IPS-NIHi7 (cell line): ENCODE measurements around the gene FADS2.

Experiments used
- DNase-seq: peaks from one replicate; pipeline ENCODE4 v3.0.0; 2012; ENCODE audit warnings: mixed read lengths; ENCODE audit errors: extremely low spot score

Gene FADS2

DNA sequence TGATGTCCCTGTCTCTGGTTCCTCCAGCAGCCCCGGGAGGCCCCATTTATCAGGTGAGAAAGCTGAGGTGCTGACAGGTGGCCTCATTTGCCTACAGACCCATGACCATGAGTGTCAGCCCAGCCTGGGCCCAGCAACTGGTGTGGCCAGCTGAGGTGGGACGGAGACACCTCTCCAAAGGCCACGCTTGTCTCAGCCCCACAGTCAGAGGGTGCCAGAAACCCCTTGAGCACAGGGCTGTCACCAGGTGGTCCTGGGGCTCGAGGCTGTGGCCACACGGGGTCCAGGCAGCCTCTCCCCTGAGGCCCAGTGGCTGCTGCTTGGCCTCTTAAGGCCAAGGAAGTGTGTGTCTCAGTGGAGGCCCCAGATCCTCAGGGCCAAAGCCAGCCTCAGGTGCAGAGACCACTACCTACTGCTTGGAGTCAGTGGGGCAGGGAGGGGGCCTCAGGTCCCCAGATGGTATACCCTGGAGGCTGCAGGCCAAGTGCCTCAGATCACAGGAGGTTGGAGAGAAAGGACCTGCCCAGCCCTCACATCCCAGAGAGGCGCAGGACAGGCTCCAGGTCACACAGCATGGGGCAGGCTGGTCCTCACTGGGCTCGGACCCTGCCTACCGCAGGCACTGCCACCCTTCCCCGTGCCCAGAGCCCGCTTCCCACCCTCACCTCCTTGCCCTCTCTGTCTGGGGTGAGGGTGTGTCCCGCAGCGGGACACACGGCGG lies 77.9 kb downstream of the FADS2 start:
- no peak for DNase-seq

DNA sequence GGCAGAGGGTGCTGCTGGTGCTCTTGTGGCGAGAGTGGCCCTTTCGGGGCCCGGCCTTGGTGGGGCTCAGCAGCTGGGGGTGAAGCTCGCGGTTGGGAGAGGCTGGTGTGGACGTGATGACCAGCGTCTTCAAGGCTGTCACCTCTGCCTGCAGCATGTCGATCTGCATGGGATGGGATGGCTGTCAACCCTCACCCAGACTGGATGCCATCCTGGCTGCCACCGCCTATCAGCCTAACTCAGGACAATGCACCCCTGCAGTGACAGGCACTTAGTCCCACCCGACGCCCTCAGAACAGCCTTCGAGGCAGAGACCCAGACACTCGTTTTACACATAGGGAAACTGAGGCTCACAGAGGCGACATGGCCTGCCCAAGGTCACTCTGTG lies 78.4 kb downstream of the FADS2 start:
- DNase-seq, result no peak

DNA sequence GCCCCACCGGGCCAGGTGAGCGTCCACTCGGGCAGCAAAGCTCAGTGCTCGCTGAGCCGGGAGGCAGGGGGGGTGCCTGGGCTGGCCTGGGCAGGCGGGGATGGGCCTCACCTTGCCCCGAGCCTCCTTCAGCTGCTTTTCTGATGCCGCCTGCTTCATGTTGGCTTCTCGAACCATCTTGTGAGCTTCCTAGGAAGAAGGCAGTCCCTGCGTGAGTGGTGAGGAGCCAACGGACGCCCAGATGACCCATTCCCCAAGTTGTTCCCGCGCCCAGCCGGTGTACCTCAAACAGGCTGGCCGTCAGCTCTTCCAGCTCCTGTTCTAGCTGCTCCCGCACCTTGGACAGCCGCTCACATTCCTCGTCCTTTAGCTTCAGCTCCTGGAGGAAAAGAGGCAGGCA lies 79.2 kb downstream of the FADS2 start:
- no peak for DNase-seq

DNA sequence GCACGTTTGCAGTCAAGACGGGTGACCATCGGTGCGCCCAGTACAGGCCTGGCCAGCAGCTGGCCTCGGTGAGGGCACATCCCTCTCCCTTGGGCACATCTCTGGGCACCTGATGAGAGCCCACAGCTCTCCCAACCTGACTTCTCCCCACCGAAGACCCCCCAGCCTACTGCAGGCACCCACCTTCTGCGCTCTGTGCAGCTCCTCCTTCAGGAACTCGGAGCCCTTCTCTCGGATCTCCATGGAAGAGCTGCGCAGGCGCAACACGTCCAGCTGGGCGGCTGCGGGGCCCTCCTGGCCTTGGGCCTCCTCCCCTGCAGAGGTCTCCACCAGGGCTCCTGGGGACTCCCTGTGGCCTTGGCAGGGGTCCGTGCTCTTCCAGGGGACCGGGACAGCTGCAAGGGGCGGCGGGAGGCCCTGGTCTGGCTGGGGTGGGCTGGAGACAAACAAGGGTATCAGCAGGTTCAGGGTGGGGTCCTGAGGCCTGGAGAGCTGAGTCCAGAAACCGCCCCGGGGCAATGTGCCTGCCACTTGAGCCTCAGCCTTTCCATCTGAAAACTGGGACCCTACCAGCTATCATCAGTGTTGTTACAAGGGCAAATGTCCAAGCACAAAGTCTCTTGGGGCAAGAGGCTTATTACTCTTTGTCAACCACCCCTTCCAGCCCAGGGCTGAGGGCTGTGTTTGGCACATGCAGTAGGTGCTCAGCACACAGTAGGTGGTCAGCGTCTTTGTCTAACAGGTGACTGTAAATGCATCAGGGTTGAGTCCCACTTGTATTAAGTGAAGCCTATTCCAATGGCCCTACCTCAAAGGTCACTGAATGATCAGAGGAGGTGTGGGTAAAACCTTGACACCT lies 80.0 kb downstream of the FADS2 start:
- no peak for DNase-seq

DNA sequence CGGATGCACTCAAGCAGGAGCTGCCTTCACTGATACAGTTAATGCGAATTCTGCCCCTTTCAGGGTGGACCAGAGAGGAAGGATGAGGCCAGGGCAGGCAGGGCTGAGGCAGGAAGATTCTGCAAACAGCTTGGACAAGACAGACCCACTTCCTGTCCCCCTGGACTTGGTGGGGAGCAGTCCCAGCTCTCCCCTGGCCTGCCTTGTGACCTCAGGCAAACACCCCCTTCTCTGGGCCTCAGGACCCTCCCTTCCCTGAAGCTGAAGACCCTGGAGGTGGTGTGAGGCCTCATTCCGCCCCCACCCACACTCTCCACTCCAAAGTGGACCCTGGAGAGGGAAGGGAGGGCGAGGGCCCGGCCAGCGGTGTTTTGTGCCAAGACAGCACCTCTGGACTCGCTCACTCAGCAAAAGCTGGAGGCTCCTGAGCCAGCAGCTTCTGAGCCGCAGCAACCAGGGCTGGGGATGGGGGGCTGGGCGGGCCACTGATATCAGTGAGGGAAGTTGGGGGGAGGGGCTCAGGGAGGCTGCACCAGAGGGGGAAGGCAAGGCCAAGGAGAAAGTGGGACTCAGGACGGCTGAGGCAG lies 80.7 kb downstream of the FADS2 start:
- peak; percentile 43 for DNase-seq

DNA sequence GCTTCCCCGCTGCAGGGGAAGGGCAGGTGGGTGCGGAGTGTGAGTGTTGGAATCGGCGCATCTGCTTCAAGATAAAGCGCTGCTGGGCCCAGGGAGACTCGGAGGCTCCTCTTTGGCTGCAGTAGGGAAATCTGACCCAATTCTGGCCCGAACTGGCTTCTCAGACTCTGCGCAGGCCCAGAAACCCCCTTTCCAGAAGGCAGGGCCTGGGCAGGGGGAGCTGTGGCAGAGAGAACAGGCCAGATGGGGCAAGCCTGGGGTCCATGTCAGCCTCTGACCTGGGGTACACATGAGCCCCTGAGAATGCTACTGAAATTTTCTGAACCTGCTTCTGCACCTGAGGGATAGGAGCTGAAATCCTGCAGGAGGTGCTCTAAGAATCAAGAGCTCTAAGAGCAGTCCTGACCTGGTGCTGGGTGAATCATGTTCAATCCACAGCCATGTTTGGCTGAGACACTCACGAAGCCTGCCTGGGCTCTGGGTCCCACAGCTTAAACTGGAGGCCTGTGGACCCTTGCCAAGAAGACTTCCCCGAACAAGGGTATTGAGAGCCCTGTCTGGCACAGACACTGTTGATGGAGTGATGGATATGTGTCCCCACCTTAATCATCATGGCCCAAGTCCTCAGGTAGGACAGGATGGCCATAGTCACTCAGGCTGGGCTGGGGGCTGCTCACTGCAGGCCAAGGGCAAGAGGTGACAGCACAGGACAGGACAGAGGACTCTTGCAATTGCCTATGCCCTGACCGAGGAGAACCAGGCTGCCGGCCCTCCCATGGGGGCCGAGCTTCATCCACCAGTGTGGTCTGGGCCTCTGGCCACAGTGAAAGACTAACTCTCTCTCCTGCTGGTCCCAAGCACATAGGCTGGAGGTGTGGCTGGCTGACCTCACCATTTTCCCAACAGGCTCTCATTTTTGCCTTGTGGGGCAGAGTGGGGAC lies 82.4 kb downstream of the FADS2 start:
- DNase-seq, result no peak

DNA sequence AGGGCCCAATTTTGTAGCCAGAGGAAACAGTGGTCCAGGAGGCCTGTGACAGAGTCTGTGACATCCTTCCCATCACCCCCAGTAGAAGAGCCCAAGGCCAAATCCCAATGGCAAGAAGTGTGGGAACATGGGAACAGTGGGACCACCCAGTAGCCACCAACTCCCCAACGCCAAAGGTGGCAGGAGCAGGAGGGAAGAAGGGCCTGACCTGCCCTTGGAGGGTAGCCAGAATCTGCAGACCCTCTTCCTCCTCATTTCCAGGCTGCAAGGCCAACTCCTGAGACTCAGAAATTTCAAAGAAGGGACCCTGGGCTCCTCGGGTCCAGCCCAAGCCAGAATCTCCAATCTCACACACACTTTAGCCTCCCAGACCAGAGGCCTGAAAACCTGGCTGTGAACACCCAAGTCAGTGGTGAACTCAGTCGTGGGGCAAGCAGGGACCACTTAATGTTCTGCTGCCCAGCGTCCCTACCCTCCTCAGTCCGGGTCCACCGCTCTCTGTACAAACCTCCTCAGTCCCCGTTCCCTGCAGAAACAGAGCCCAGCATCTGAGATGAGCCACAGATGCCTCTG lies 83.1 kb downstream of the FADS2 start:
- no peak for DNase-seq

DNA sequence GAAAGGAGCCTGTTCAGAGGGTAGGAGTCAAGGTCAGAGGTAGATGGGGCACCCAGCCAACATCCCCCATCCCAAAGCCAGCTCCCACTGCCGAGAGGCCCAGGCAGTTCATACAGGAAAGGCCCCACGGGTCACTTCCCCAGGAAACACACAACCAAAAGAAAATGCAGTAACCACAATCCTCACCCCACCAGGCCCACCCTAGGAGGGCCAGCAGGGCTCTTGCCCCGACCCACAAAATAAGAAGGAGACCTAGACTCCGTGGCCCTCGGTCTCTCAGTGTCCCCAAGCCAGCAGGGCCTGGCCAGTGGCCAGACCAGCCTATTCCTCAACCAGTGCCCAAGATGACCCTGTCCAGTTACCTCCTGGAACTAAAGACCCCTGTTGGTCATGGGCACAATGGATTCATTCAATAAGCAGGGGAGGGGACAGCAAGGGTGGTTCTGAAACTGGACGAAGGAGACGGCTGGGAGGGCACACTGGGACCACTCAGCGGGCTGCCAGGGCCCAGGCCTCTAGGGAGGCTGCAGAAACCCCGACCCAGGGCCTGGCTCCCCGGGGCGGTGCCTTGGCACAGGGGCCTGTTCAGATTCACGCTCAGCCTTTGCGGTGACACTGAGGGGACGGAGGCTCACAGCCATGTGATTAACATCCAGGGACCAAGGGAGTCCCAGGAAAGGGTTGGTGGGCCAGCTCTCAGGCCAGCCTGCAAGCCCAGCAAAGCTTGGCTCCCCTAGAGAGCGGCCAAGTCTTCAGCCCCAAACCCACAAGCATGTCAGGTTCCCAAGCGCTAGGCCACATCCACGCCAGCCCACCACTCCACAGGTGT lies 83.8 kb downstream of the FADS2 start:
- no peak for DNase-seq

DNA sequence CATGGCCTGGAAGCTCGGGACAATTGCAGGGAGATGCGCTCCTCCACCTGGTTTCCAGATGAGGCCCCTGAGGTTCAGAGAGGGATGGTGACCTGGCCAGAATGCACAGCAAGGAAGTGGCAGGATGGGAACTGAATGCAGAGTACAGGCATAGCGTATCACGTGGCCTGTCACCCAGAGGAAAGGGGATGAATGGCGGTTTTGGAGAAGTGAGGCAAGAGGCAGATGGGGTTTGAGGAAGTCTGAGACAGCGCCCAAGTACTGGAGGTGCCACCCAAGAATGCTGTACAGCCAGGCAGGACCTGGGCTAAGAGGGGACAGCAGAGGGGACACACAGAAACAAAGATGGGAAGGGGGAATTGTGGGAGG lies 84.4 kb downstream of the FADS2 start:
- DNase-seq, result no peak

DNA sequence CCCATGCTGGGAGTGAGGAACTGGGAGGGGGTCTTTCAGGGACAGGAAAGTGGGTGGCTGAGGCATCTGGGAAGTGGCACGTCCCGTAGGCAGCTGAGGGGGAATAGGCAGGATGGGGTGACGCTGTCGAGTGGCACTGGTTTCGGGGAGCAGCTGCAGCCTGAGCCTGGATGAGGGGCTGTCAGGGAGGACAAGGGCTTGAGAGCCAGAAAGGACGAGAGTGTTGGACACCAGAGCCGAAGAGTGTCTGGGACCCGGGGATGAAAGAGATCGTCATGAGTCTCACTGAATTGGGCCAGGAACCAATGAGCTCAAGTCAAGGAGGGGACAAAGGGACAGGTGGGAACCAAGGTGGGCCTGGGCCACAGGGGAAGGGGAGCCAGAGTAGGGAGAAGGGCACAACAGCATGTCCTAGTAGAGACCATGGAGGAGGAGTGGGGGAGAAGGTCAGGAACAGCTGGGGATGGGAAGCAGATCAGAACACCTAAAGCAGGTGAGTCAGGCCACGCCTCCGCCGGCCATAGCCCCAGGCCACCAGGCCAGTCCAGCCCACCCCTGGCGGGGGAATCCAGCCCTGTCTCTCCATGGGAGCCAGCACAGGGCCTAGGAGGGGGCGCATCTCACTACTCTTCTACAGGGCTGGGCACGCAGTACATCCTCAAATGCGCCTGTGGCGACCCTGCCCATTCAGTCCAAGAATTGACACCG lies 85.0 kb downstream of the FADS2 start:
- DNase-seq, result no peak

DNA sequence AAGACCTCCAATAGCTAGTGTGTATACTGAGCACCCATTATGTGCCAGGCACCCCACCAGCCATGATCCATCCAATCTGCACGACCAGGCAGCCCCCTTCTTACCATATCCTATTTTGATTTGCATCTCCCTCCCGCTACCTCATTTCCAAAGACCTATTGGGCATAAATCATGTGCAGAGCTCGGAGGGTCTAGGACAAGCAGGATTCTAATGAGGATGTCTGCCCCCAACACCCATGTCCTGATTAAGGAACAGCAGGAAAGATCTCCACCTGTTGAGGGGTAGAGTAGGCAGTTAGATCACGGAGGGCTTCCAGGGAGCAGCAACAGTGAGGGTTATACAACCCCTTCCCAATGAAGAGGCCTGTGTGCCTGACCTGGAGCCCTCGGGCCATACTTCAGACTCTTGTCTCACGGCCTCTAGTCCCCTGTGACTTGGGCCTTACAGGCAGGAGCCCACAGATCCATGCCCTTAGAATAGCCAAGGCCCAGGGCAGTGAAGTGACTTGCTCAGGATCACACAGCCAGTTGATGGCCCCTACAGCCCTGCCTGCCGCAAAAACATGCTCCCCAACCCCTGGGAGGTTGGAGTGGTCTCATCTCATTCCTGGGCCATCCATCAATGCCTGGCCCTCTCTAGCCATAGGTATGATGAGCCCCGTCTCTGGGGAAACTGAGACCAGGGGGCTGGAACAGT lies 85.7 kb downstream of the FADS2 start:
- no peak for DNase-seq

DNA sequence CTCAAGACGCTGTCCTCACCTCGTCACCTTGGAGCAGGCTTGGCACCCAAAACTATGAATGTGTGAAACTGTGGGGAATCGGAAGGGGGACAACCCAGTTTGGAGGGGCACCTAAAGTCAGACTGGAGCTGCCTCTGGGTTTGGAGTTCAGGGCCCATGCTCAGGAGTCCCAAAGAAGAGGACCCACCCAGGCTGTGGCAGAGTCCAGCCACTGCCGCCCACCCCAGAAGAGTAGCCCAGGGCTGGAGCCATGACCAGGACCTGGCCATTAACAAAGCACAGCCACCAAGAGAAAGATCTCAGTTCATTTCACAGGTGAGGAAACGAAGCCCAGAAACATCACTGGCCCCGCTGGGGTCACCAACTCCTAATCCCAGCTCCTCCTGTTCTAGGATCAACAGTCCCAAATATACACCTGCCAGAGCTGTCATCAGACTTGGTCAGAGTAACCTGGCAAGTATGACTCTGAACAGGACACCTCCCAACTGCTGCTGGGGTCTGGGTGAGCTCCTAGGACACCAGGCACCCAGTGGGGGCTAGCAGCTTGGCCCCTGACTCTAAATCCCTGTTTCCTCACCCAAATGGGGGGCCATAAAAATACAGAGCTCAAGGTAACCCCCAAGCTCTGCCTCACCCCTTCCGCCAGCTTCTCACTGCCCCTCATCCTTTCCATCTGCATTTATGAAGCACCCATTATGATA lies 86.5 kb downstream of the FADS2 start:
- no peak for DNase-seq

DNA sequence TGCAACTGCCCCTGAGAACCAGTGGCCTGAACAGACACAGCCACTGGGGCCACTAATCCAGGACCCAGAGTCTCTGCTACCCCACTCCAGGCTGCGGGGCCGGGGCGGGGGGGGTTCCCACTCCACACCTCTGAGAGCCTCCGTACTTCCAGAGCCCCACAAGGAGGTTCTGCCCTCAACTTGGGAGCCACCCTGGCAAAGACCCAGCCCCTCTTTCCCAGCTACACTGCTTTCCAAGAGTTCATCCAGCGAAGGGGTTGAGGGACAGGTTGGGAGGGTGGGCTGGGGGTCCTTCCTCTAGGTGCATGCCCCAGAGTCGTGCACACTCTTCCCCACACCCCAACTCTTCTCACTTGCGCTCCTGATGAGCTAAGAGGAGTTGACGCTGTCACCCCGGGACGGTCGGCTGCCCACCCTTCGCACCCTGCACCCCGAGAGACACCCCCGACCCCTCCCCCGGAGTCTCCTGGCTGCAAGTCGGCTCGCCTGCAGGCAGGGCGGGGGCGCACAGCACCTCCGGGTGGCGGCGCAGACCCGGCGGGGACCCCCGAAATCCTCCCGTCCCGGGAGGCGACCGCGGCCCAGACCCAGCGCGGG lies 88.7 kb downstream of the FADS2 start:
- DNase-seq, result no peak
